IMR-90 (cell line): Measurements from ENCODE around the gene ZDHHC1. TPM values are rescaled to one million over a fixed set of nuclear protein-coding genes. Genes with fewer than 3 reads are reported as not detected.

Source experiments
- ATAC-seq: fragments of 200-7000 bp; cut with Tn5 transposase; 2 replicates; pipeline ENCODE4 v1.9.1; 2020; ENCODE audit warnings: low read depth, mild to moderate bottlenecking, moderate library complexity
- BruUV-seq: library from RNA; stranded (reverse); fragments of 400-500 nt; replicated peaks from 2 replicates; lab custom pipeline; 2021; lab: Mats Ljungman, UMichigan
- CTCF ChIA-PET: fragments of 300-600 bp; formaldehyde crosslinking; extraction: SDS; loops from one replicate; lab custom pipeline; 2021; ENCODE audit warnings: antibody characterized with exemption; lab: Yijun Ruan, JAX
- POLR2A ChIA-PET: fragments of 300-600 bp; sonication (Branson Sonifier 250); formaldehyde crosslinking; loops from one replicate; lab custom pipeline; 2022; ENCODE audit warnings: antibody characterized with exemption; ENCODE audit not compliant: unreplicated experiment; lab: Charles Lee
- DNase-seq: peaks from one replicate; pipeline ENCODE4 v3.0.0; 2013
- H2AFZ ChIP-seq: replicated peaks from 2 replicates; pipeline ENCODE3; 2013; ENCODE audit warnings: low read length, mild to moderate bottlenecking; ENCODE audit not compliant: poor library complexity
- H2AK5ac ChIP-seq: 2 replicates; pipeline ENCODE4 v1.6.1; 2013; ENCODE audit warnings: low read depth, low read length, inconsistent platforms
- H2AK9ac ChIP-seq: replicated peaks from 2 replicates; pipeline ENCODE3; 2013; ENCODE audit warnings: mild to moderate bottlenecking, low read depth, low read length, moderate library complexity; ENCODE audit not compliant: poor library complexity
- H2BK120ac ChIP-seq: 2 replicates; pipeline ENCODE4 v1.6.1; 2013; ENCODE audit warnings: low read depth, low read length, inconsistent platforms
- H2BK15ac ChIP-seq: 3 replicates; pipeline ENCODE4 v1.6.1; 2013; ENCODE audit warnings: low read depth, low read length, inconsistent platforms
- H2BK20ac ChIP-seq: 2 replicates; pipeline ENCODE4 v1.6.1; 2013; ENCODE audit warnings: low read depth, mild to moderate bottlenecking, inconsistent platforms, low read length, moderate library complexity
- H2BK5ac ChIP-seq: 2 replicates; pipeline ENCODE4 v1.6.1; 2013; ENCODE audit warnings: mild to moderate bottlenecking, low read depth, low read length, inconsistent platforms; ENCODE audit not compliant: poor library complexity, severe bottlenecking
- H3K14ac ChIP-seq: replicated peaks from 2 replicates; pipeline ENCODE4 v1.6.1; 2013; ENCODE audit warnings: low read depth, low read length, inconsistent platforms
- H3K18ac ChIP-seq: 2 replicates; pipeline ENCODE4 v1.6.1; 2013; ENCODE audit warnings: low read depth, low read length, control low read depth
- H3K23ac ChIP-seq: 2 replicates; pipeline ENCODE4 v1.6.1; 2013; ENCODE audit warnings: low read depth, low read length, inconsistent platforms
- H3K27ac ChIP-seq: 2 replicates; pipeline ENCODE4 v1.5.1; 2013; ENCODE audit warnings: mild to moderate bottlenecking, control low read depth, low read length; ENCODE audit not compliant: insufficient read depth
- H3K27me3 ChIP-seq: 2 replicates; pipeline ENCODE4 v1.6.1; 2013; ENCODE audit warnings: low read length; ENCODE audit not compliant: control insufficient read depth, insufficient read depth
- H3K36me3 ChIP-seq: 2 replicates; pipeline ENCODE4 v1.6.1; 2013; ENCODE audit warnings: low read length, mixed read lengths; ENCODE audit not compliant: control insufficient read depth, insufficient read depth
- H3K4ac ChIP-seq: 2 replicates; pipeline ENCODE4 v1.6.1; 2013; ENCODE audit warnings: low read depth, low read length, inconsistent platforms
- H3K4me1 ChIP-seq: 2 replicates; pipeline ENCODE4 v1.6.1; 2013; ENCODE audit warnings: low read length, mixed read lengths; ENCODE audit not compliant: control insufficient read depth, insufficient read depth
- H3K4me2 ChIP-seq: 2 replicates; pipeline ENCODE4 v1.6.1; 2013; ENCODE audit warnings: low read depth, mild to moderate bottlenecking, control low read depth, low read length, moderate library complexity
- H3K4me3 ChIP-seq: 2 replicates; pipeline ENCODE4 v1.5.1; 2013; ENCODE audit warnings: low read depth, mild to moderate bottlenecking, control low read depth, low read length, moderate library complexity; ENCODE audit not compliant: insufficient read depth
- H3K56ac ChIP-seq: 2 replicates; pipeline ENCODE4 v1.6.1; 2013; ENCODE audit warnings: low read length, inconsistent platforms; ENCODE audit not compliant: insufficient read depth; ENCODE audit errors: extremely low read depth
- H3K79me1 ChIP-seq, 2 experiments: 2 replicates each; pipeline ENCODE4 v1.6.1; 2013; ENCODE audit warnings: low read length in 2 of 2, inconsistent platforms in 1 of 2, low read depth in 1 of 2
- H3K9ac ChIP-seq: 2 replicates; pipeline ENCODE4 v1.6.1; 2013; ENCODE audit warnings: low read depth, low read length, control low read depth
- H3K9me1 ChIP-seq: 2 replicates; pipeline ENCODE4 v1.6.1; 2013; ENCODE audit warnings: low read length, inconsistent platforms; ENCODE audit not compliant: insufficient read depth
- H3K9me3 ChIP-seq: 2 replicates; pipeline ENCODE4 v1.6.1; 2013; ENCODE audit warnings: low read length; ENCODE audit not compliant: control insufficient read depth, insufficient read depth
- H4K20me1 ChIP-seq: 2 replicates; pipeline ENCODE4 v1.6.1; 2013; ENCODE audit warnings: low read length, inconsistent platforms; ENCODE audit not compliant: insufficient read depth
- H4K5ac ChIP-seq: 2 replicates; pipeline ENCODE4 v1.6.1; 2013; ENCODE audit warnings: mild to moderate bottlenecking, low read depth, low read length, control low read depth
- H4K8ac ChIP-seq, 2 experiments: 2 replicates each; pipeline ENCODE4 v1.6.1; 2013; ENCODE audit warnings: low read depth in 2 of 2, low read length in 2 of 2, control low read depth in 1 of 2, inconsistent platforms in 1 of 2
- H4K91ac ChIP-seq: 2 replicates; pipeline ENCODE4 v1.6.1; 2013; ENCODE audit warnings: low read depth, low read length, inconsistent platforms; ENCODE audit not compliant: insufficient read depth
- CEBPB ChIP-seq: IDR thresholded peaks from 2 replicates; pipeline ENCODE4 v1.6.1; 2012; ENCODE audit warnings: low read depth, low read length, improper control_type of control experiment
- CHD1 ChIP-seq: IDR thresholded peaks from 2 replicates; pipeline ENCODE4 v1.6.1; 2012; ENCODE audit warnings: low read depth, low read length, improper control_type of control experiment
- MAFK ChIP-seq: IDR thresholded peaks from 2 replicates; pipeline ENCODE4 v1.6.1; 2012; ENCODE audit warnings: low read depth, low read length, improper control_type of control experiment
- MXI1 ChIP-seq: IDR thresholded peaks from 2 replicates; pipeline ENCODE4 v1.6.1; 2012; ENCODE audit warnings: low read depth, mild to moderate bottlenecking, low read length, moderate library complexity, borderline replicate concordance
- NFE2L2 ChIP-seq: fragments of 150-350 bp; IDR thresholded peaks from 2 replicates; pipeline ENCODE4 v1.6.1; 2016; ENCODE audit warnings: low read depth, mild to moderate bottlenecking, low read length
- RCOR1 ChIP-seq: IDR thresholded peaks from 2 replicates; pipeline ENCODE4 v1.6.1; 2012; ENCODE audit warnings: mild to moderate bottlenecking, low read length, improper control_type of control experiment; ENCODE audit not compliant: insufficient replicate concordance
- SMC3 ChIP-seq: fragments of 150-350 bp; IDR thresholded peaks from 2 replicates; pipeline ENCODE4 v1.6.1; 2016; ENCODE audit warnings: low read depth, mild to moderate bottlenecking, antibody characterized with exemption, low read length, moderate library complexity
- WGBS, 2 experiments: methylation state at CpG; one replicate each; pipeline versions ENCODE4 v1.1.5 to v1.1.7; 2013; ENCODE audit warnings: missing lambda C conversion rate in 2 of 2; ENCODE audit not compliant: insufficient read length in 1 of 2; ENCODE audit errors: extremely low coverage in 2 of 2; 5-methylcytosine and 5-hydroxymethylcytosine counted together
- dilution Hi-C: fragments of 300-500 bp; cut with HindIII; formaldehyde crosslinking; loops from one replicate; pipeline ENCODE4 v1.14.3; 2018; ENCODE audit warnings: low sequenced_read_pairs; ENCODE audit not compliant: unreplicated experiment
- in situ Hi-C: fragments of 300-500 bp; cut with MboI; formaldehyde crosslinking; loops from 3 replicates; pipeline ENCODE4 v1.14.3; 2019; ENCODE audit warnings: low sequenced_read_pairs, inconsistent platforms, mixed read lengths
- intact Hi-C: fragments of 100-400 bp; cut with micrococcal nuclease; formaldehyde crosslinking; loops from 2 replicates; pipeline ENCODE4 v1.10.0; 2022
- polyA plus RNA-seq, 3 experiments: library from polyadenylated mRNA; depleted of rRNA; stranded (reverse); fragments of >200 nt; gene quantifications; 2 replicates each; pipeline ENCODE4 v1.2.3, GENCODE V29; 2012; ENCODE audit warnings: low replicate concordance in 1 of 3
- total RNA-seq: library from RNA; depleted of rRNA; stranded (reverse); fragments of >200 nt; gene quantifications from 2 replicates; pipeline ENCODE4 v1.2.3, GENCODE V29; 2012
- TF ChIP-seq, protein P1 (sequence below): fragments of 150-350 bp; IDR thresholded peaks from 2 replicates; pipeline ENCODE4 v1.6.1; 2017; ENCODE audit warnings: mild to moderate bottlenecking, antibody characterized with exemption, low read length, low read depth

Gene ZDHHC1
- total and polyA plus RNA-seq, 2 of the 4 experiments (the other 2 are of a cell fraction), result 2.0 to 5.9 TPM

DNA sequence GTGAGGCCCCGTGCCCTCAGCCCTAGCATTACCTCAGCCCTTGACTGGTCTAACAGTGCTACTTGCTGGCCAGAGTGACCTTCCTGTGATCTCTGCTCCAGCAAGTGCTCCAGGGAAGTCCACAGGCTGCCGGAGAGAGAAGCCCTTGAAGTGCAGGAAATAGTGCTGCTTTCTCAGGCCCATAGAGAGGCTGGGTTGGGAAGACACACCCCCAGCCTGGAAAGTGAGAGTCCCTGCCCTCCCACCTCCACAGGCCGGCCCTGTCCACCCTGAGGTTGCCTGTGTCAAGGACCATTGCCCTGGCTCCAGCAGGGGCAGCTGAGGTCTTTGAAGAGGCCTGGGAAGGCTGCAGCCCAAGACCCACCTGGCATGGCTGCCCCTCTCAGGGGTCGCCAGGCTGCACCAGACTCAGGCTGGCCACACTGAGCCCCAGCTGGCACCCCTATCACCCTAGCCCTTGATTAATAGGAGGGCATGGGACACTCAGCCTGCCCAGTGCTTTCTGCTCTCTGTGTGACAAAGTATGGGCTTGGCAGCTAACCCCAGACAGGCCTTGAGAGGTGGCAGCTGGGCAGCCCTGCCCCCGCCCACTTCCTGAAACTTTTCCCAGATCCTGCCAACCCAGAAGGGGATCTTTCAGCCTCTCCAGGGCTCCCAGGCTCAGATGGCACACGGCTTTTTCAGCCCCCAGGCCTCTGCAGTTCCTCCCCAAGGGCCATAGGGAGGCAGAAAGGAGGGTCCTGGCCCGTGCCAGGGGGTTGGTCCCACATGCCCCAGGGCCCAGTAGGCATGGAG, 43.0 kb upstream of the ZDHHC1 start (continued):
- TF ChIP-seq, protein P1, sequence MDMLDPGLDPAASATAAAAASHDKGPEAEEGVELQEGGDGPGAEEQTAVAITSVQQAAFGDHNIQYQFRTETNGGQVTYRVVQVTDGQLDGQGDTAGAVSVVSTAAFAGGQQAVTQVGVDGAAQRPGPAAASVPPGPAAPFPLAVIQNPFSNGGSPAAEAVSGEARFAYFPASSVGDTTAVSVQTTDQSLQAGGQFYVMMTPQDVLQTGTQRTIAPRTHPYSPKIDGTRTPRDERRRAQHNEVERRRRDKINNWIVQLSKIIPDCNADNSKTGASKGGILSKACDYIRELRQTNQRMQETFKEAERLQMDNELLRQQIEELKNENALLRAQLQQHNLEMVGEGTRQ, result no peak

- 100% methylated on average over 1 of the region's 6 CpGs; no CpG with 5 or more reads in 1 of the 2 experiments for WGBS, 2 experiments
- no peak overlapping the region for H3K56ac ChIP-seq
- H3K9me1 ChIP-seq, result peaks cover 15% of the 10 kb centered on the region
- in situ Hi-C loops, result loop anchor here (10.0 kb wide), 2 partner anchors 203 to 493 kb away; partner anchors contain the start of gene CES3
- POLR2A ChIA-PET, result no interaction called here
- H3K18ac ChIP-seq, result no peak overlapping the region; the same call in 1 of the 2 replicates
- CTCF ChIA-PET, result no interaction called here
- dilution Hi-C loops, result no loop called here
- no peak overlapping the region for H2AK5ac ChIP-seq
- H3K23ac ChIP-seq, result no peak overlapping the region; the same call in 1 of the 2 replicates
- peak overlapping the region; percentile 32 for H2AFZ ChIP-seq
- H2BK20ac ChIP-seq, result no peak overlapping the region
- no peaks in the 10 kb centered on the region for H3K9me3 ChIP-seq
- no peak overlapping the region for H3K4me2 ChIP-seq
- peaks cover 91% of the 10 kb centered on the region for H4K20me1 ChIP-seq
- no peaks in the 10 kb centered on the region for H3K27me3 ChIP-seq
- peak overlapping the region; percentile 44; the same call in 1 of the 2 replicates for H3K9ac ChIP-seq
- ATAC-seq, result no peak
- peak overlapping the region; percentile 76; the same call in 1 of the 2 replicates for H4K5ac ChIP-seq
- H3K79me1 ChIP-seq, result peaks cover 14 to 91% of the 10 kb centered on the region in 2 experiments
- peak overlapping the region; percentile 77 for H2BK5ac ChIP-seq
- H3K4me1 ChIP-seq, result peaks cover 27% of the 10 kb centered on the region
- peak overlapping the region; percentile 41; the same call in 1 of the 2 replicates for H4K91ac ChIP-seq
- H3K36me3 ChIP-seq, result peaks cover 9% of the 10 kb centered on the region
- H2BK120ac ChIP-seq, result no peak overlapping the region
- no peak overlapping the region for H3K4me3 ChIP-seq
- no peak overlapping the region; the same call in 2 of the 3 replicates for H2BK15ac ChIP-seq
- H2AK9ac ChIP-seq, result peak overlapping the region; percentile 70
- H3K4ac ChIP-seq, result peak overlapping the region; percentile 38; the same call in 1 of the 2 replicates
- TF ChIP-seq SMC3, result no peak
- TF ChIP-seq NFE2L2, result no peak
- no peak for TF ChIP-seq CHD1
- no peak for TF ChIP-seq RCOR1
- TF ChIP-seq, protein P1, result no peak
- TF ChIP-seq MXI1, result no peak
- no peak for TF ChIP-seq MAFK
- no peak for TF ChIP-seq CEBPB
- intact Hi-C loops, result no loop called here
- no peak for DNase-seq
- peak overlapping the region; percentile 56; the same call in 1 of the 2 replicates for H3K14ac ChIP-seq
- H4K8ac ChIP-seq, result no peak overlapping the region; a peak in 1 of 4 replicates
- no TSS peak for BruUV-seq
- H3K27ac ChIP-seq, result no peak overlapping the region; the same call in 1 of the 2 replicates
Observed at GRCh38 chr16:67458121-67458641, 41.9 kb upstream of the ZDHHC1 start.
